GM12878 (cell line): ENCODE results near the gene NOC4L. TPM values are rescaled to one million over a fixed set of nuclear protein-coding genes. Genes with fewer than 3 reads are reported as not detected.

Experiments used
- ATAC-seq: fragments of 200-7000 bp; cut with Tn5 transposase; 3 replicates; pipeline ENCODE4 v1.9.1; 2020; ENCODE audit warnings: mild to moderate bottlenecking, moderate library complexity
- BruUV-seq: library from RNA; stranded (reverse); fragments of 400-500 nt; replicated peaks from 2 replicates; lab custom pipeline; 2021; lab: Mats Ljungman, UMichigan
- CTCF ChIA-PET: fragments of 300-600 bp; sonication (Branson Sonifier 250); formaldehyde crosslinking; extraction: SDS; loops from one replicate; lab custom pipeline; 2021; ENCODE audit warnings: inconsistent platforms; lab: Yijun Ruan, JAX
- POLR2A ChIA-PET: fragments of 350-600 bp; formaldehyde crosslinking; extraction: SDS; loops from one replicate; lab custom pipeline; 2021; ENCODE audit warnings: inconsistent platforms; lab: Charles Lee
- RAD21 ChIA-PET: fragments of 300-600 bp; sonication (Branson Sonifier 250); formaldehyde crosslinking; loops from one replicate; lab custom pipeline; 2023; ENCODE audit warnings: antibody characterized with exemption; ENCODE audit not compliant: unreplicated experiment; lab: Charles Lee
- SMC1A ChIA-PET: fragments of 300-600 bp; sonication (Branson Sonifier 250); formaldehyde crosslinking; loops from one replicate; lab custom pipeline; 2023; ENCODE audit not compliant: unreplicated experiment, uncharacterized antibody; lab: Charles Lee
- DNase-seq: peaks from one replicate; pipeline ENCODE4 v3.0.0-alpha.2; 2011; ENCODE audit warnings: low read depth, low spot score
- FAIRE-seq: peaks from 3 replicates; lab custom pipeline; 2011; peaks lifted over from hg19 to GRCh38; lab: Jason Lieb, UNC
- H2AFZ ChIP-seq: 2 replicates; pipeline ENCODE4 v1.6.0; 2011; ENCODE audit warnings: low read depth, low read length, control low read depth; ENCODE audit not compliant: control insufficient read depth
- H3K27ac ChIP-seq: 2 replicates; pipeline ENCODE4 v1.5.1; 2011; ENCODE audit warnings: control low read depth; ENCODE audit not compliant: control insufficient read depth, insufficient read depth
- H3K27me3 ChIP-seq, 2 experiments: replicated peaks in 1 of 2; 2 replicates each; pipeline versions ENCODE4 v1.6.0 to v1.6.1; 2011; ENCODE audit warnings: low read length in 1 of 2; ENCODE audit not compliant: control insufficient read depth in 2 of 2, insufficient read depth in 2 of 2
- H3K36me3 ChIP-seq, 2 experiments: 2 replicates each; pipeline ENCODE4 v1.5.1; 2011; ENCODE audit warnings: low read length in 1 of 2; ENCODE audit not compliant: control insufficient read depth in 2 of 2, insufficient read depth in 2 of 2
- H3K4me1 ChIP-seq: 2 replicates; pipeline ENCODE4 v1.6.1; 2011; ENCODE audit warnings: mild to moderate bottlenecking, low read length, moderate library complexity, mixed read lengths; ENCODE audit not compliant: control insufficient read depth, insufficient read depth
- H3K4me2 ChIP-seq: 2 replicates; pipeline ENCODE4 v1.6.0; 2011; ENCODE audit warnings: control low read depth; ENCODE audit not compliant: control insufficient read depth, insufficient read depth
- H3K4me3 ChIP-seq: fragments of 200-600 bp; sonication (generic); 2 replicates; pipeline ENCODE4 v1.5.1; 2016
- H3K79me2 ChIP-seq: 2 replicates; pipeline ENCODE4 v1.6.0; 2011; ENCODE audit warnings: low read length; ENCODE audit not compliant: control insufficient read depth, insufficient read depth
- H3K9ac ChIP-seq: 2 replicates; pipeline ENCODE4 v1.8.0; 2011; ENCODE audit warnings: low read length, control low read depth, mixed read lengths; ENCODE audit not compliant: control insufficient read depth, insufficient read depth
- H3K9me3 ChIP-seq: replicated peaks from 3 replicates; pipeline ENCODE4 v1.5.1; 2011; ENCODE audit warnings: mild to moderate bottlenecking, low read length; ENCODE audit not compliant: control insufficient read depth, insufficient read depth
- H4K20me1 ChIP-seq: 2 replicates; pipeline ENCODE4 v1.6.0; 2011; ENCODE audit not compliant: control insufficient read depth, insufficient read depth
- ASH2L ChIP-seq: fragments of 300-600, 200-600 bp; sonication (generic); IDR thresholded peaks from 2 replicates; pipeline ENCODE4 v1.6.1; 2017; ENCODE audit warnings: low read depth, mild to moderate bottlenecking, borderline replicate concordance
- BCLAF1 ChIP-seq: fragments of 450-650 bp; IDR thresholded peaks from 2 replicates; pipeline ENCODE4 v1.6.1; 2017; ENCODE audit warnings: antibody characterized with exemption, mild to moderate bottlenecking, moderate library complexity
- WGBS: methylation state at CpG from one replicate; pipeline ENCODE4 v1.1.6; 2016; ENCODE audit warnings: low lambda C conversion rate; ENCODE audit not compliant: insufficient replicate concordance, insufficient coverage; ENCODE audit errors: missing lambda C conversion rate; 5-methylcytosine and 5-hydroxymethylcytosine counted together
- in situ Hi-C: fragments of 300-500 bp; cut with MboI; formaldehyde crosslinking; loops from 9 replicates; pipeline ENCODE4 v1.14.3; 2018; ENCODE audit warnings: mixed read lengths
- intact Hi-C: fragments of 100-400 bp; cut with micrococcal nuclease; formaldehyde crosslinking; loops from one replicate; pipeline ENCODE4 v1.14.2; 2022; ENCODE audit not compliant: unreplicated experiment
- polyA plus RNA-seq, 11 experiments: library from polyadenylated mRNA; depleted of rRNA in 4 of 11; unstranded in 6 of 11; stranded (reverse) in 5 of 11; fragments of >200 nt; fragmentation: Nextera tagmentation in 4 of 11; fragmentation: Illumina TruSeq in 1 of 11; extraction: Ambion mirVana in 4 of 11; extraction: Trizol in 1 of 11; gene quantifications; 1 replicate in 1 of 11; 2 replicates in 10 of 11; pipeline versions ENCODE4 v1.2.1 to v1.2.3, GENCODE V29; 2011 to 2016; ENCODE audit warnings: inconsistent platforms in 2 of 11, missing spikeins in 2 of 11, low read depth in 1 of 11
- total RNA-seq, 4 experiments: library from RNA; depleted of rRNA in 3 of 4; stranded (reverse); fragments of >200 nt in 3 of 4; fragmentation: Illumina TruSeq in 1 of 4; extraction: Trizol in 1 of 4; gene quantifications; 2 replicates each; pipeline versions ENCODE4 v1.2.1 to v1.2.3, GENCODE V29; 2013 to 2021

NOC4L gene
- total and polyA plus RNA-seq, 10 of the 15 experiments (the other 5 are each of a cell fraction or from before 2014, with no cell fraction given), result 0.72 to 68.2 (median 15.2) TPM

- Histone ChIP-seq H3K9me3 (no peaks in the 10 kb centered on the region), H3K4me3 (no peak overlapping the region), H2AFZ (no peak overlapping the region), H3K27me3 (no peaks in the 10 kb centered on the region), H3K9ac (no peak overlapping the region), H3K27ac (no peak overlapping the region), H3K36me3 (no peaks in the 10 kb centered on the region), H3K4me1 (peaks cover 6% of the 10 kb centered on the region), H3K4me2 (no peak overlapping the region), H4K20me1 (no peaks in the 10 kb centered on the region), H3K79me2 (no peaks in the 10 kb centered on the region)
- RAD21 ChIA-PET, result no interaction called here
- SMC1A ChIA-PET, result no interaction called here
- in situ Hi-C loops, result no loop called here
- CTCF ChIA-PET, result no interaction called here
- intact Hi-C loops, result no loop called here
- DNase-seq (no peak), FAIRE-seq (no peak), ATAC-seq (no peak)
- WGBS, result 71% methylated on average over 27 of the region's 33 CpGs
- no TSS peak for BruUV-seq
- POLR2A ChIA-PET, result no interaction called here
- TF ChIP-seq BCLAF1 (no peak), ASH2L (no peak)
These were observed 26.5 kb downstream of the NOC4L start for GRCh38 chr12:132170637-132171292.
